BLaER1 treated with 17β-estradiol and CSF1 and Interleukin-3, amounts not matched to agents 10 nM and 100 nM (cell line): ENCODE data around the gene PLG.
"Not testable (repeated sequence)": the region's sequence is repeated elsewhere in the genome, so short reads cannot be mapped to it uniquely, and the experiment has no call there.

Experiments
- H3K27ac ChIP-seq, 11 experiments: shearing (Covaris generic); formaldehyde crosslinking; 2 replicates each; pipeline ENCODE4 v1.8.1; 2022
- H3K27me3 ChIP-seq, 11 experiments: shearing (Covaris generic); formaldehyde crosslinking; 2 replicates each; pipeline ENCODE4 v1.8.1; 2022
- H3K36me3 ChIP-seq, 11 experiments: shearing (Covaris generic); formaldehyde crosslinking; 2 replicates each; pipeline ENCODE4 v1.8.1; 2022
- H3K4me1 ChIP-seq, 10 experiments: shearing (Covaris generic); formaldehyde crosslinking; 2 replicates each; pipeline ENCODE4 v1.8.1; 2022
- H3K4me2 ChIP-seq, 11 experiments: shearing (Covaris generic); formaldehyde crosslinking; 2 replicates each; pipeline ENCODE4 v1.8.1; 2022
- H3K4me3 ChIP-seq, 10 experiments: shearing (Covaris generic); formaldehyde crosslinking; 2 replicates each; pipeline ENCODE4 v1.8.1; 2022
- H3K9ac ChIP-seq, 11 experiments: shearing (Covaris generic); formaldehyde crosslinking; 2 replicates each; pipeline ENCODE4 v1.8.1; 2022
- H3K9me3 ChIP-seq, 11 experiments: shearing (Covaris generic); formaldehyde crosslinking; replicated peaks in 1 of 11; 2 replicates each; pipeline ENCODE4 v1.8.1; 2022
- H4K20me1 ChIP-seq, 11 experiments: shearing (Covaris generic); formaldehyde crosslinking; 2 replicates each; pipeline ENCODE4 v1.8.1; 2022
- Cebpa-rat ChIP-seq, 11 experiments: shearing (Covaris generic); IDR thresholded peaks; 2 replicates each; pipeline ENCODE4 v1.8.1; 2022

Gene PLG

GRCh38 chr6:160795721-160796120 is 93.7 kb downstream of the PLG start:
- Histone ChIP-seq H3K9ac (no peak overlapping the region), H3K27ac (no peak overlapping the region), H3K36me3 (no peaks in the 10 kb centered on the region), H3K9me3 (peaks cover 28 to 47% (median 33%) of the 10 kb centered on the region in 11 experiments), H3K4me3 (no peak overlapping the region), H4K20me1 (no peaks in the 10 kb centered on the region), H3K27me3 (no peaks in the 10 kb centered on the region), H3K4me2 (no peak overlapping the region), H3K4me1 (no peaks in the 10 kb centered on the region)
- TF ChIP-seq Cebpa-rat (IDR thresholded peaks at IDR 0.05) = no peak

- Histone ChIP-seq H3K4me1 (no peaks in the 10 kb centered on the region), H4K20me1 (no peaks in the 10 kb centered on the region), H3K27me3 (no peaks in the 10 kb centered on the region), H3K4me2 (no peak overlapping the region), H3K4me3 (no peak overlapping the region), H3K27ac (no peak overlapping the region), H3K9ac (no peak overlapping the region), H3K36me3 (no peaks in the 10 kb centered on the region), H3K9me3 (peaks cover 28 to 47% (median 33%) of the 10 kb centered on the region in 11 experiments)
- TF ChIP-seq Cebpa-rat (IDR thresholded peaks at IDR 0.05) = no peak
These were observed 96.6 kb downstream of the PLG start for GRCh38 chr6:160798625-160799024.

GRCh38 chr6:160799801-160800506 is 97.9 kb downstream of the PLG start:
- Histone ChIP-seq H3K9me3 (peaks cover 29 to 52% (median 33%) of the 10 kb centered on the region in 11 experiments), H3K4me1 (no peaks in the 10 kb centered on the region), H3K27me3 (no peaks in the 10 kb centered on the region), H3K27ac (no peak overlapping the region), H3K4me2 (no peak overlapping the region), H3K9ac (no peak overlapping the region), H3K4me3 (no peak overlapping the region), H3K36me3 (no peaks in the 10 kb centered on the region), H4K20me1 (no peaks in the 10 kb centered on the region)
- no peak for TF ChIP-seq Cebpa-rat (IDR thresholded peaks at IDR 0.05)

GRCh38 chr6:160801418-160801817 is 99.4 kb downstream of the PLG start:
- Histone ChIP-seq H3K27ac (no peak overlapping the region), H3K27me3 (no peaks in the 10 kb centered on the region), H3K9me3 (peaks cover 26 to 50% (median 34%) of the 10 kb centered on the region in 11 experiments)

GRCh38 chr6:160802049-160802448 is 100.0 kb downstream of the PLG start:
- not testable (repeated sequence) for H4K20me1 ChIP-seq, H3K4me3 ChIP-seq, H3K36me3 ChIP-seq, H3K4me2 ChIP-seq, H3K9ac ChIP-seq, H3K27me3 ChIP-seq, H3K27ac ChIP-seq, H3K4me1 ChIP-seq
- peaks cover 20 to 43% (median 30%) of the 10 kb centered on the region in 11 experiments for H3K9me3 ChIP-seq

More at GRCh38 chr6:160801418-160801817, 99.4 kb downstream of the PLG start:
- H3K36me3 ChIP-seq = no peaks in the 10 kb centered on the region
- no peaks in the 10 kb centered on the region for H3K4me1 ChIP-seq
- H3K4me2 ChIP-seq = no peak overlapping the region
- TF ChIP-seq Cebpa-rat (IDR thresholded peaks at IDR 0.05) = no peak
- no peak overlapping the region for H3K9ac ChIP-seq
- no peaks in the 10 kb centered on the region for H4K20me1 ChIP-seq
- H3K4me3 ChIP-seq = no peak overlapping the region
